Measurements from ENCODE around the gene KCNT1.

Gene KCNT1

GRCh38 chr9:135727257-135727875, 25.4 kb downstream of the KCNT1 start:
- TF ChIP-seq CTCF (IDR thresholded peaks at IDR 0.05; ENCODE audit: extremely low read depth, insufficient read depth, missing control alignments) = no peak
- DNase-seq (ENCODE audit: low spot score) = no peak
- in situ Hi-C loops (cut with MboI; ENCODE audit: low pct_unique_long_range_greater_than_20kb, low sequenced_read_pairs, unreplicated experiment) = no loop called here

- TF ChIP-seq CTCF (IDR thresholded peaks at IDR 0.05; ENCODE audit: extremely low read depth, insufficient read depth, missing control alignments) = no peak
- in situ Hi-C loops (cut with MboI; ENCODE audit: low pct_unique_long_range_greater_than_20kb, low sequenced_read_pairs, unreplicated experiment) = no loop called here
- no peak for DNase-seq (ENCODE audit: low spot score)
Observed at GRCh38 chr9:135728436-135729110, 26.6 kb downstream of the KCNT1 start.

GRCh38 chr9:135729480-135729879, 27.5 kb downstream of the KCNT1 start:
- in situ Hi-C loops (cut with MboI; ENCODE audit: low pct_unique_long_range_greater_than_20kb, low sequenced_read_pairs, unreplicated experiment) = no loop called here
- DNase-seq (ENCODE audit: low spot score) = no peak
- TF ChIP-seq CTCF (IDR thresholded peaks at IDR 0.05; ENCODE audit: extremely low read depth, insufficient read depth, missing control alignments) = no peak

GRCh38 chr9:135731454-135731853, 29.5 kb downstream of the KCNT1 start:
- no peak for DNase-seq (ENCODE audit: low spot score)
- in situ Hi-C loops (cut with MboI; ENCODE audit: low pct_unique_long_range_greater_than_20kb, low sequenced_read_pairs, unreplicated experiment) = no loop called here
- no peak for TF ChIP-seq CTCF (IDR thresholded peaks at IDR 0.05; ENCODE audit: extremely low read depth, insufficient read depth, missing control alignments)

GRCh38 chr9:135732569-135733257, 30.7 kb downstream of the KCNT1 start:
- DNase-seq (ENCODE audit: low spot score) = no peak
- in situ Hi-C loops (cut with MboI; ENCODE audit: low pct_unique_long_range_greater_than_20kb, low sequenced_read_pairs, unreplicated experiment) = no loop called here
- no peak for TF ChIP-seq CTCF (IDR thresholded peaks at IDR 0.05; ENCODE audit: extremely low read depth, insufficient read depth, missing control alignments)

GRCh38 chr9:135734616-135735144, 32.7 kb downstream of the KCNT1 start:
- in situ Hi-C loops (cut with MboI; ENCODE audit: low pct_unique_long_range_greater_than_20kb, low sequenced_read_pairs, unreplicated experiment) = no loop called here
- no peak for TF ChIP-seq CTCF (IDR thresholded peaks at IDR 0.05; ENCODE audit: extremely low read depth, insufficient read depth, missing control alignments)
- DNase-seq (ENCODE audit: low spot score) = no peak

All from GM13977 (cell line).